ENCODE data around the gene DHX9.

DNA sequence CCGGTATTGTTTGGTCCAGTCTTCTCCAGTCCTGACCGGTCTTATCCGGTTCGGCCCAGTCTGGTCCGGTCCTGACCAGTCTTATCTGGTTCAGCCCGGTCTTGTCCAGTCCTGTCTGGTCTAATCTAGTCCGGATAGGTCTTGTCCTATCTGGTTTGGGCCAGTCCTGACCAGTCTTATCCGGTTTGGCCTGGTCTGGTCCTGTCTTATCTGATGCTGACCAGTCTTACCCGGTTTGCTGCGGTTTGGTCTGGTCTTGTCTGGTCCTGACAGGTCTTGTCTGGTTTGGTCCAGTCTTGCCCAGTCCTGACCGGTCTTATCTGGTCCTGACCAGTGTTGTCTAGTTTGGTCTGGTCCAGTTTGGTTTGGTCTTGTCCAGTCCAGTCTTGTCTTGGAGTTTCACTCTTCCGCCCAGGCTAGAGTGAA is 30.1 kb downstream of the DHX9 start:
- TF ChIP-seq POLR2A (IDR thresholded peaks at IDR 0.05) = no peak
- TF ChIP-seq, protein P1, sequence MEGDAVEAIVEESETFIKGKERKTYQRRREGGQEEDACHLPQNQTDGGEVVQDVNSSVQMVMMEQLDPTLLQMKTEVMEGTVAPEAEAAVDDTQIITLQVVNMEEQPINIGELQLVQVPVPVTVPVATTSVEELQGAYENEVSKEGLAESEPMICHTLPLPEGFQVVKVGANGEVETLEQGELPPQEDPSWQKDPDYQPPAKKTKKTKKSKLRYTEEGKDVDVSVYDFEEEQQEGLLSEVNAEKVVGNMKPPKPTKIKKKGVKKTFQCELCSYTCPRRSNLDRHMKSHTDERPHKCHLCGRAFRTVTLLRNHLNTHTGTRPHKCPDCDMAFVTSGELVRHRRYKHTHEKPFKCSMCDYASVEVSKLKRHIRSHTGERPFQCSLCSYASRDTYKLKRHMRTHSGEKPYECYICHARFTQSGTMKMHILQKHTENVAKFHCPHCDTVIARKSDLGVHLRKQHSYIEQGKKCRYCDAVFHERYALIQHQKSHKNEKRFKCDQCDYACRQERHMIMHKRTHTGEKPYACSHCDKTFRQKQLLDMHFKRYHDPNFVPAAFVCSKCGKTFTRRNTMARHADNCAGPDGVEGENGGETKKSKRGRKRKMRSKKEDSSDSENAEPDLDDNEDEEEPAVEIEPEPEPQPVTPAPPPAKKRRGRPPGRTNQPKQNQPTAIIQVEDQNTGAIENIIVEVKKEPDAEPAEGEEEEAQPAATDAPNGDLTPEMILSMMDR (IDR thresholded peaks at IDR 0.05) = no peak

Measured in thyroid gland (tissue), 4 donors.